ENCODE data around the gene PSMC6.

Gene PSMC6

DNA sequence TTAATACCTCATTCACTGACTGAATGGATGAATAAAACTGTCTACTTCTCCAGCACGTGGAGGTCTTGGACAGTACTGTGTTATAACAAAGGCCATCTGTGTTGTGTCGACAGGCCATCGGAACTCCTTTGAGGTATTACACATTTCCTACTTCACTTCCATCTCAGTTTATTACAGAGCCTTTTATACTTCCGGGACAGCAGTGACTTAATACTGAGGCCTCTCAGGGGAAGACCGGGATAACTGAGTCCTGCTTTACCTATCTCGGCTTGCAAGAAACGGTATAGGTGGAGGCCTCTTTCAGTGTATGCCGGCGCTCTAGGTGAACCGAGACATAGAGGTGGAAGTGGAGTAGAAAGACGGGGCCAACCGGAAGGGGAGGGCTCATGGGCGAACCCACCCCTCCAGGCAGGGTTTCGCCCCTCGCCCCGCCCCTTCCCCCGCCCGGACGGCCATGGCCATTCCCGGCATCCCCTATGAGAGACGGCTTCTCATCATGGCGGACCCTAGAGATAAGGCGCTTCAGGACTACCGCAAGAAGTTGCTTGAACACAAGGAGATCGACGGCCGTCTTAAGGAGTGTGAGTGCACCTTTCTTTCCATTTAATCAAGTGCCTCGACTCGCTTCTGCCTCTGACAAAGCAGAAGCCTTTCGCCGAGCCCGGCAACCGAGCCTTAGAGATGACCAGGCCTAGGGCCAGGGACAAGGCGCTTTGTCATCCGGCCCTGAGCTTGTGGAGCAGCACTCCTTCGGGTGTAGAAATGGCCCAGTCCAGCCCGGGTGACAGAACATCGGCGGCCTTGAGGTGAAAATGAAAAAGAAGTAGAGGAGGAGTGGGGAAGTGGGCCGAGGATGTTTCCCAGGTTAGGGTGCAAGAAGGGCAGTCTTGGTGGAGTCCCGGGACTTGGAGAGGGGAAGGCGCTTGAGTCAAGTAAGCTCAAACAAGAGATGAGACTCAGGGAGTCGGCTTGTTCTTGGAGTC is at the start of gene PSMC6:
TSS of gene PSMC6 (plus strand) at position 477 of the 983 bp plus-strand sequence. CDS start at position 497, 20 bp downstream.
- peak; percentile 93 for DNase-seq (ENCODE audit: low read depth, low spot score)
- peak within 1 kb of the TSS; percentile 84 for H3K4me3 ChIP-seq (ENCODE audit: low read depth, low read length)
- TF ChIP-seq, protein P1, sequence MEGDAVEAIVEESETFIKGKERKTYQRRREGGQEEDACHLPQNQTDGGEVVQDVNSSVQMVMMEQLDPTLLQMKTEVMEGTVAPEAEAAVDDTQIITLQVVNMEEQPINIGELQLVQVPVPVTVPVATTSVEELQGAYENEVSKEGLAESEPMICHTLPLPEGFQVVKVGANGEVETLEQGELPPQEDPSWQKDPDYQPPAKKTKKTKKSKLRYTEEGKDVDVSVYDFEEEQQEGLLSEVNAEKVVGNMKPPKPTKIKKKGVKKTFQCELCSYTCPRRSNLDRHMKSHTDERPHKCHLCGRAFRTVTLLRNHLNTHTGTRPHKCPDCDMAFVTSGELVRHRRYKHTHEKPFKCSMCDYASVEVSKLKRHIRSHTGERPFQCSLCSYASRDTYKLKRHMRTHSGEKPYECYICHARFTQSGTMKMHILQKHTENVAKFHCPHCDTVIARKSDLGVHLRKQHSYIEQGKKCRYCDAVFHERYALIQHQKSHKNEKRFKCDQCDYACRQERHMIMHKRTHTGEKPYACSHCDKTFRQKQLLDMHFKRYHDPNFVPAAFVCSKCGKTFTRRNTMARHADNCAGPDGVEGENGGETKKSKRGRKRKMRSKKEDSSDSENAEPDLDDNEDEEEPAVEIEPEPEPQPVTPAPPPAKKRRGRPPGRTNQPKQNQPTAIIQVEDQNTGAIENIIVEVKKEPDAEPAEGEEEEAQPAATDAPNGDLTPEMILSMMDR (IDR thresholded peaks at IDR 0.05; ENCODE audit: low read depth, low read length) = no peak
- in situ Hi-C loops (cut with HindIII; ENCODE audit: low sequenced_read_pairs) = no loop called here

DNA sequence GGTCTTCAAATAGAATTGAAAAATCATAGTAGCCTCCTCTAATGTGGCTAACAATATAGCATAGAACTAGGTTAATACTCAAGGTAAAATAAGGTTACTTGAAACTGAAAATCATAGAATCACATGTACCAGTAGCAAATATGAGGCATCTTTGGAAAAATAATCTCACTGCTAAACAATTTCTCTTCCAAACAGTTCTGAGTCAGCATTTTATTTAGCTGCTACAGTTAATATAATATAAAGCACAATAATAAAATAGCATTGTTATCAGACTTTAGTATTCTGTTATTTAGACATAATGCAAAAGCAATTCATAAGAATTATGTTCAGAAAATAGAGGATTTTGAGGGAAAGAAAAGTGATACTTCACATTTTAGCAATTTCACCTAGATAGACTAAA is 46.7 kb upstream of the PSMC6 start:
- TF ChIP-seq, protein P1 (IDR thresholded peaks at IDR 0.05; ENCODE audit: low read depth, low read length) = no peak
- no peak overlapping the region for H3K4me3 ChIP-seq (ENCODE audit: low read depth, low read length)
- in situ Hi-C loops (cut with HindIII; ENCODE audit: low sequenced_read_pairs) = no loop called here
- no peak for DNase-seq (ENCODE audit: low read depth, low spot score)

DNA sequence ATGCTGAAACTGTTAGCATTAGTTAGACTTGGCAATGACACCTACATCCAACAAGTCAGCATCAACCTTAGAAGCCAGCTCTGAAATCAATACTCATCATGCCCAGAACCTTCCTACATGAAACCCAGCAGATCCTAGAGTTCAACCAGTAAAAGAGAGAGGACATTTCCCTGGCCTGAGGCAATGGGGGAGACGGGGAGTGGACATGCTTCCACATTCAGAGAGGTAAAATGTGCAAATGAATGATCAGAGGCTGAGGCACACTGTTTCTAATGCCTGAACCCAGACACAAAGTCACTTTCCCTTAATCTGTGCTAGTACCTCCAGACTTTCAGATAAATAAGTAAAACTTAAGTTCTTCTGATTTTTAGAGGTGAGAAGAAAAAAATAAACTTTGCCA is 46.2 kb upstream of the PSMC6 start:
- TF ChIP-seq, protein P1 (IDR thresholded peaks at IDR 0.05; ENCODE audit: low read depth, low read length) = no peak
- H3K4me3 ChIP-seq (ENCODE audit: low read depth, low read length) = no peak overlapping the region
- in situ Hi-C loops (cut with HindIII; ENCODE audit: low sequenced_read_pairs) = no loop called here
- no peak for DNase-seq (ENCODE audit: low read depth, low spot score)

DNA sequence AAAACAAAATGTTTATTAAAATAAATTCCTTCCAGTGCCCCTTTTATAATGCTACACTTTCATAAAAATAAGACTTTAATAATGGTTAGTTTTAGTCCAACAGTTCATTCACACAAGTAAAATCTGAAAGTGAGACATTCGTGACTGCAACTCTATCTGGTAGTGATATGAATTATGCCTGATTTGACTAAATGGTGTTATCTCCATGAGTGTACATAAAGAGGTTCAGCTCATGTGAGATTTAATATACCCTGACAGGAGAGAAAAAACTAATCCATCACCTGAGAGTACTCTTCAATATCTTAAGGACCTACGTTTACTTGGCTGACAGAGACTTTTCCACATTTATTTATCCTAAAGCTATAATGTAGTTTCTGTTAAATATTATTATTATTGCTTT is 45.7 kb upstream of the PSMC6 start:
- H3K4me3 ChIP-seq (ENCODE audit: low read depth, low read length) = no peak overlapping the region
- in situ Hi-C loops (cut with HindIII; ENCODE audit: low sequenced_read_pairs) = no loop called here
- TF ChIP-seq, protein P1 (IDR thresholded peaks at IDR 0.05; ENCODE audit: low read depth, low read length) = no peak
- DNase-seq (ENCODE audit: low read depth, low spot score) = no peak

DNA sequence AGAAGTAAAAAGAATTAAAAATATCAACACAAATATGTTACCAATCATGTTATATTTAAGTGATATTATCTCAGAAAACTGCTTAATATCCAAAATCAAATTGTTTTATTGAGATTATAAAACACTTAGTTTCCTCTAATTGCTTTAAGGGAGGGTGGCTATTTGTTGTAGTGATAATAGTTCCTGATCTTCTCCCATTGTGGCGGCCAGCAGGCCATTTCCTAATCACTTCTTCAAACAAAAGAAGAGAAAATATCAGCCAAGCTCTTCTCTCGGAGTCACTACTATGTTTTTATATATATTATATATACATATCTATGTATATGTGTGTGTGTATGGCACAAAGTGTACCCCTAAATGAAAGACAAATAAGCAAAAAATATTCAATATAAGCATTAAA is 43.1 kb upstream of the PSMC6 start:
- TF ChIP-seq, protein P1 (IDR thresholded peaks at IDR 0.05; ENCODE audit: low read depth, low read length) = no peak
- in situ Hi-C loops (cut with HindIII; ENCODE audit: low sequenced_read_pairs) = no loop called here

DNA sequence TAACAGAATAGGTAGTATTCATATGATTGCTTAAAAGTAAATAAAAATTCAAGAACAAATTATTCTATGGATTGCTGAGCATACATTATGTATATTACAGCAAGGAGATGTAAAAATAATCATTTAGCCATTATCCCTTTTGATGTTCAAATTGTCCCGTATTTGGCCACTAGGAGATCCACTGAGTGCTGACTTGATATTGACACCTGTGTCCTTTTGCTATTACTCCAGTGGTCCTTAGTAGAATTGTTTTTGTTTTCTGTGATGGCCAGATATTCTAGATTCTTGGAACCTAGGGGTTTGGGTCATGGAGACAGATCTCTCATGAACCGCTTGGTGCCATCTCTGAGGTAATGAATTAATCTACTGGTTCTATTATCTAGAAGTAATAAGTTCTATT is 28.4 kb upstream of the PSMC6 start:
- TF ChIP-seq, protein P1 (IDR thresholded peaks at IDR 0.05; ENCODE audit: low read depth, low read length) = peak; percentile 43
- DNase-seq (ENCODE audit: low read depth, low spot score) = no peak
- in situ Hi-C loops (cut with HindIII; ENCODE audit: low sequenced_read_pairs) = no loop called here
- H3K4me3 ChIP-seq (ENCODE audit: low read depth, low read length) = no peak overlapping the region

More for the DNA sequence above, 43.1 kb upstream of the PSMC6 start:
- no peak for DNase-seq (ENCODE audit: low read depth, low spot score)
- no peak overlapping the region for H3K4me3 ChIP-seq (ENCODE audit: low read depth, low read length)

All from astrocyte of the spinal cord (primary cell).